CD4-positive, alpha-beta T cell treated with Interleukin-4 for 4 hours (primary cell): ENCODE measurements around the gene PYHIN1.

ENCODE experiments used
- DNase-seq: peaks from one replicate; pipeline ENCODE4 v3.0.0-alpha.2; 2020

Gene PYHIN1

GRCh38 chr1:159015440-159015909, 84.1 kb downstream of the PYHIN1 start:
- DNase-seq = peak; percentile 86

GRCh38 chr1:159023723-159024122, 92.4 kb downstream of the PYHIN1 start:
- DNase-seq = no peak

- DNase-seq = no peak
Observed at GRCh38 chr1:159025043-159025442, 93.7 kb downstream of the PYHIN1 start.
